ENCODE results near the gene KIF2C. TPM values are rescaled to one million over a fixed set of nuclear protein-coding genes. Genes with fewer than 3 reads are reported as not detected.

KIF2C gene
- total RNA-seq, 4 donors from 2014 or later = 0.76 to 4.5 (median 3.7) TPM

- 54 to 67% methylated on average over 2 of the region's 2 CpGs for WGBS, 2 donors
- intact Hi-C loops (cut with DNase I; ENCODE audit: low total_unique reads) = no loop called here
These were observed 77.7 kb downstream of the KIF2C start for GRCh38 chr1:44817307-44817706.

More at GRCh38 chr1:44817307-44817706, 77.7 kb downstream of the KIF2C start:
- no peak for TF ChIP-seq POLR2A (IDR thresholded peaks at IDR 0.05)
- H3K4me3 ChIP-seq (ENCODE audit: low read depth, poor library complexity, severe bottlenecking) = no peak overlapping the region
- DNase-seq (ENCODE audit: low spot score in 2 of 2) = no peak

Other genes starting within 250 kb of the KIF2C start
- gene TMEM53, start 65.4 kb upstream of the KIF2C start, total RNA-seq = 10 to 100 TPM in 2 of 4 donors, 1 to 10 TPM in 2; 5.2 to 23.4 (median 9.9) TPM
- 1 to 10 TPM in 1 of 4 donors, not detected in 3; 2.7 TPM for gene ARMH1, start 65.1 kb upstream of the KIF2C start, total RNA-seq
- gene RNU5D-1, start 8.7 kb upstream of the KIF2C start, total RNA-seq = not detected
- 1,000 to 10,000 TPM; 2,628 to 4,866 (median 3,019) TPM for gene RPS8, start 35.7 kb downstream of the KIF2C start, total RNA-seq
- gene BEST4, start 48.3 kb downstream of the KIF2C start, total RNA-seq = under 1 TPM in 1 of 4 donors, not detected in 3; 0.23 TPM
- gene PLK3, start 60.5 kb downstream of the KIF2C start, total RNA-seq = 10 to 100 TPM; 39.7 to 80.9 (median 44.9) TPM
- 1 to 10 TPM in 1 of 4 donors, not detected in 3; 2.4 TPM for gene DYNLT4, start 67.5 kb downstream of the KIF2C start, total RNA-seq
- gene BTBD19, start 68.7 kb downstream of the KIF2C start, total RNA-seq = 1 to 10 TPM; 1.0 to 4.0 (median 2.4) TPM
- gene PTCH2, start 103.4 kb downstream of the KIF2C start, total RNA-seq = 1 to 10 TPM in 2 of 4 donors, under 1 TPM in 2; 0.54 to 2.7 (median 1.2) TPM
- 10 to 100 TPM; 12.8 to 19.4 (median 16.1) TPM for gene EIF2B3, start 246.8 kb downstream of the KIF2C start, total RNA-seq